Measurements from ENCODE around the gene ZBTB46.
"Not testable (repeated sequence)": the region's sequence is repeated elsewhere in the genome, so short reads cannot be mapped to it uniquely, and the experiment has no call there.

The ZBTB46 gene

DNA sequence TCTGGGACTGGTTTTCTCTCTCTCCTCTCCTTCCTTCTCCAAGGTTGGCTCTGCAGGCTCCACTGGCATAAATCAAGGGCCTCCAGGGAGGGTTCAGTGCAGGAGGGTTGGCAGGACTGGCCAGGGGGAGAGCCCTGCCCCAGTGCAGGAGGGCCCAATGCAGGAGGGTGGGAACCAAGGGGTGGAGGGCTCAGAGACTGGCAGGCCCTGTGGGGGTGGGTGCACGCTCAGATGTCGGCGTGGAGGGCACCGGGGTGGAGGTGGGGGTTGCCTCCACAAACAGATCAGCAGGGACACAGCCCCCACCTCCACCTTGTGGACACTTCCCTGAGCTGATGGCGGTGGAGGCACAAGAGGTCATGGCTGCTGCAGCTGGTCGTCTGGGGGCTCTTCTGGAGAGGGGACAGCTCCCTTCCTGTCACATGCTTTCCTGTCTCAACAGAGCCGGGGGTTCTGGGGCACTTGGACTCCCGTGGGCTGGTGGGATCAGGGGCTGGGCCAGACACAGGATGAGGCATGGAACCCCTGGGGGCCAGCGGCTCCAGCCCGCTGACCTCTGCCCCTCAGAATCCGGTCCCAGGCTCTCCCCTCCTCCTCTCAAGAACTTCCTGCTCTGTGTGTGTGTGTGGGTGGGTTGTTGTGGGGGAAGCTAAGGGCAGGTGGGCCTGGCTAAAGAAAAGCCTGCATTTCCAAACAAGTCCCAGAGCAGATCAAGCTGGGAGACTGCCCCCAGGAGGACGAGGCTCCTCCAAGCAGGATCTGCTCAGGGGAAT lies 27.5 kb upstream of the ZBTB46 start:
- no peak for DNase-seq

GRCh38 chr20:63857764-63858392 lies 26.8 kb upstream of the ZBTB46 start:
- DNase-seq: no peak

GRCh38 chr20:63856098-63856511 lies 25.0 kb upstream of the ZBTB46 start:
- DNase-seq: no peak

GRCh38 chr20:63855363-63856097 lies 24.5 kb upstream of the ZBTB46 start:
- DNase-seq: no peak

GRCh38 chr20:63854766-63855362 lies 23.8 kb upstream of the ZBTB46 start:
- DNase-seq: no peak

- DNase-seq: no peak
Measured at GRCh38 chr20:63854069-63854765, 23.2 kb upstream of the ZBTB46 start.

GRCh38 chr20:63853733-63854068 lies 22.6 kb upstream of the ZBTB46 start:
- DNase-seq: not testable (repeated sequence)

- DNase-seq: not testable (repeated sequence)
Measured at GRCh38 chr20:63851548-63851943, 20.5 kb upstream of the ZBTB46 start.

GRCh38 chr20:63850689-63851547 lies 19.9 kb upstream of the ZBTB46 start:
- DNase-seq: no peak

GRCh38 chr20:63848003-63848911 lies 17.2 kb upstream of the ZBTB46 start:
- no peak for DNase-seq

DNA sequence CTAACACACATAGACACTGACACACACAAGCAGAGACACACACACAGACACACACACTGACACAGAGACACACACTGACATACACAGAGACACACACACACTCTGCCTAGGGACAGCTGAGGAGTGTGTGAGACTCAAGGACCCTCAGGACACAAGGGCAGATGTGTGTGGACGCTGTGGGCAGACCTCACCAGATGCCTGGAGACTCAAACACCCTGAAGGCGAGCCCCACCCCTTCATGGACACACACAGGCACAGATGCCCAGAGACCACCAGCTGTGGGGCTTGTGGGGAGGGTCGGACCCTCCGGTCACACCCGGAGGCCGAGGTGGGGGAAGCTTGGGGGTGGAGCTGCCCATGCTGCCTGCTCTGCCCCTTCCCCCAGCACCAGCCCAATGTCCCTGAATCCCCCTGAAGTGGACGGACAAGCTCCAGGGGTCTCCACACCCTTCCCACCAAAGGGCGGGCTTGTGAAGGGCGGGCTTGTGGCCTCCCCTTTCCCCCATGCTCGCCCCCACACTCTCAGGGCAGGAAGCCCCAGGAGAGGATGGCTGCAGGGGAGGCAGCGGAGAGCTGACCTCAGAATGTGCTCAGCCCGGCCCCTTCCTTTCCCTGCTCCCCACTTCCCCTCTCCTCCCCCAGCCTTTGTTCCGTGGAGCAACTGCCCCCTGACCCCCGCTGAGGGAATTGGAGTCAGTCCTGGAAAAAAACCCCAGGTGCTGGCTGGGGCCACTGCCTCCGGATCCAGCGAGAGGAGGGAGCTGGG lies 16.4 kb upstream of the ZBTB46 start:
- no peak for DNase-seq

- DNase-seq: no peak
Measured at GRCh38 chr20:63846888-63847236, 15.8 kb upstream of the ZBTB46 start.

GRCh38 chr20:63846128-63846771 lies 15.2 kb upstream of the ZBTB46 start:
- no peak for DNase-seq

DNA sequence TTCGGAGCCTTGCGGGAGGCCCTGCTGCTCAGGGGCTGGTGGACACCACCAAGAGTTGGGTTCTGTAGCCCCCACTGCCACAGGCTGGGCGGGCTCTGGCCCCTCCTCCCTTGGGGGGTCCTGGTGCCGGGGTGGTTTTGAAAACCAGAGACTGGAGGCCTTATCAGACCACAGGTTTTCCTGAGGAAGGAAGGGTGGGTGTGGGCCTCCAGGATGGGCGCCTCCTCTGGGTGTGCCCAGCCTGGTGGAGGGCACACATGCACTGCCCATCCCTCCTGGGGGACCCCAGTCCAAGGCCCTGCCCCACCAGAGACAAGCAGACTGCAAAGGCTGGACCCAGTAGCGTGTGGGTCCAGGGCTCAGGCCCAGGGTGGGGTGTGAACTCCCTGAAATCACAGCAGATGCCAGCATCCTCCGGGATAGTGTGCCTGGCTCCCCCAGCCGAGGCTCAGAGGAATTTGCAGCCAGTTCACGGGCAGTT lies 13.5 kb upstream of the ZBTB46 start:
- no peak for DNase-seq

- DNase-seq: no peak
Measured at GRCh38 chr20:63843778-63844177, 12.7 kb upstream of the ZBTB46 start.

DNA sequence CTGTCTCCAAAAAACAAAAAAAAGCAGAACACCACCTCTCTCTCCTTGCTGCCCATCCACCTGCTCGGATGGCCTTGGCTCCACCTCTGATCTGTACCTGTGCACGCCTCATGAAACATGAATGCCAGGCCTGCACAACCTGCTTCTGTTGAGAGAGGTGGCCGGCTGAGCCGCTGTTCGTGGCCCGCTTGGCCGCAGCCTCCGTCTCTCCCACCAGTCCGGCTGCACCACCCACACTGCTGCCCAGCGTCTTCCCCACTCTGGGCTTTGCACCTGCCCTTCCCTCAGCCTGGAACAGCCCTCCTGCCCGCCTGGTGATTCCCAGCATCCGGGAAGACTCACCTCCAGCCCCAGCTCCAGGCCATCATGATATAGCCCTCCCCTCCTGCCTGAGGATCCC lies 12.2 kb upstream of the ZBTB46 start:
- DNase-seq: no peak

DNA sequence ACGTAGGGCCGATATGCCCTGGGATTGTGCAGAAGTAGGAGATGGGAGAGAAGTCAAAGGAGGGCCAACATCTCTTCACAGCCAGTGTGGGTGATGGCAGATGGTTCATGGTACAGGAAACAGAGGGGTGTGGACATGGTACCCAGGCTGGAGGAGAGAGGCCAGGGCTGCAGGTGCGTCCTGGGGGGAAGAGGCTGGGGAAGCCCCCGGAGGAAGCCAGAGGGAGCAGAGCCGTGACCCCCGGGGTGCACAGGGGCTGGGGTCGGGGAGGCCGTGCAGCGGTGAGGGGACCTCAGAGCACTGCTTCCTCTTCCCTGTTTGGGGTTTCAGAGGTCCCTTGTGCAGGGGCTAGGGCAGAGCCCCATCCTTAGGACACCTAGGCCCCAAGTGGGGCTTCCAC lies 11.2 kb upstream of the ZBTB46 start:
- DNase-seq: no peak

DNA sequence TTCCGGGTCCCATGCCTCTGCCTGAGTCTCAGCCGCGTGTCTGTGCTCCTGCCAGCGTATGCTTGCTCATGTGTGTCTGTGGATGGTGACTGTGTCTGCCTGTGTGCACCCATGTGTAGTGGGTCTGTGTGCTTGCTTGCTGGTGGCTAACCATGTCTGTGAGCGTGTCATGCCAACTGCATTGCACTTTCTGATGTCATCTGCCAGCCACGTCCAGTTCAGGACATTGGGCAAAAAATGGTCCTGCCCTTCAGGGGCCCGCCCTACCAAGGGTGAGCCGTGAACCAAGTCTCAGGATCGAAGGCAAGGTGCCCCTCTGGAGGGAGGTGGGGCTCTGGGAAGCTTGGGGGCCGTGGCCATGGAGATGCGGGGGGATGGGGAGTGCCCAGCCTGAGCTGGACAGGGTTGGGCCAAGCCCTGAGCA lies 9.4 kb upstream of the ZBTB46 start:
- DNase-seq: no peak

DNA sequence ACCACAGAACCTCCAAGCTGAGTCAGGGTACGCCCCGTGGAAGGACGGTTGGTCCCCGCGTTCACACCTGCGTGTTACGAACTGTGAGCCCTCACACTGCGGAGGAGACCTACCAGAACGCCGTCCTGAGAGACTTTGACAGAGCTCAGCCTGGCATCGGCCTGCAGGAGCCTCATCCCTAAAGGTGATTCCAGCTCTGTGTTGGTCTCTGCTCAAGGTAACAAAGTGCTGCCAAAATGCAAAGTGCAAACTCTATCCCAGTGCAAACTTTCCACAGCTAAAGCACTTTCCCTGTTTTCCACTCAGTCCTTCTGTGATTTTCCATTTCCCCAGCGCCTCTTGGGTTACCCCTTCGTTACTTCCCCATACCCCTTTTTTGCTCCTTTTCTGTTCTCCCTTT lies 8.6 kb upstream of the ZBTB46 start:
- no peak for DNase-seq

GRCh38 chr20:63837479-63837878 lies 6.4 kb upstream of the ZBTB46 start:
- DNase-seq: no peak

Data from CD4-positive, alpha-beta T cell treated with Interleukin-10 for 1 hour (primary cell).